ENCODE results near the gene VGLL2.

Gene VGLL2

GRCh38 chr6:117270055-117270842 lies 4.9 kb downstream of the VGLL2 start:
- Histone ChIP-seq H3K9me3 (ENCODE audit: low read length) (no peaks in the 10 kb centered on the region), H3K79me2 (ENCODE audit: insufficient read depth, low read length) (no peaks in the 10 kb centered on the region), H3K36me3 (ENCODE audit: insufficient read depth, low read length) (no peaks in the 10 kb centered on the region), H3K27me3 (ENCODE audit: insufficient read depth, low read length) (no peaks in the 10 kb centered on the region), H2AFZ (ENCODE audit: low read length) (no peak overlapping the region), H3F3A (ENCODE audit: insufficient read depth, low read length) (no peaks in the 10 kb centered on the region), H3K4me3 (ENCODE audit: low read depth, low read length, poor library complexity, severe bottlenecking) (no peak overlapping the region), H3K27ac (ENCODE audit: low read depth, low read length, poor library complexity, severe bottlenecking) (no peak overlapping the region), H3K9me2 (ENCODE audit: low read depth, low read length) (no peaks in the 10 kb centered on the region), H3K4me1 (ENCODE audit: insufficient read depth, low read length, severe bottlenecking) (no peaks in the 10 kb centered on the region), H3K9ac (ENCODE audit: low read length) (no peak overlapping the region), H4K20me1 (ENCODE audit: insufficient read depth, low read length) (no peaks in the 10 kb centered on the region), H3K4me2 (ENCODE audit: low read length) (no peak overlapping the region)
- TF ChIP-seq CTCF (IDR thresholded peaks at IDR 0.05; ENCODE audit: low read length) = no peak
- no peak for TF ChIP-seq EZH2 (IDR thresholded peaks at IDR 0.05; ENCODE audit: borderline replicate concordance, low read length)

GRCh38 chr6:117270843-117271507 lies 5.6 kb downstream of the VGLL2 start:
- H3K9ac ChIP-seq (ENCODE audit: low read length) = no peak overlapping the region
- H3K79me2 ChIP-seq (ENCODE audit: insufficient read depth, low read length) = no peaks in the 10 kb centered on the region
- no peaks in the 10 kb centered on the region for H3F3A ChIP-seq (ENCODE audit: insufficient read depth, low read length)
- H3K9me3 ChIP-seq (ENCODE audit: low read length) = no peaks in the 10 kb centered on the region
- H3K27me3 ChIP-seq (ENCODE audit: insufficient read depth, low read length) = no peaks in the 10 kb centered on the region
- H3K9me2 ChIP-seq (ENCODE audit: low read depth, low read length) = no peaks in the 10 kb centered on the region
- H3K27ac ChIP-seq (ENCODE audit: low read depth, low read length, poor library complexity, severe bottlenecking) = no peak overlapping the region
- TF ChIP-seq CTCF (IDR thresholded peaks at IDR 0.05; ENCODE audit: low read length) (no peak), EZH2 (IDR thresholded peaks at IDR 0.05; ENCODE audit: borderline replicate concordance, low read length) (no peak)
- no peaks in the 10 kb centered on the region for H3K36me3 ChIP-seq (ENCODE audit: insufficient read depth, low read length)
- H3K4me2 ChIP-seq (ENCODE audit: low read length) = no peak overlapping the region
- H3K4me1 ChIP-seq (ENCODE audit: insufficient read depth, low read length, severe bottlenecking) = no peaks in the 10 kb centered on the region
- no peaks in the 10 kb centered on the region for H4K20me1 ChIP-seq (ENCODE audit: insufficient read depth, low read length)
- no peak overlapping the region for H3K4me3 ChIP-seq (ENCODE audit: low read depth, low read length, poor library complexity, severe bottlenecking)
- no peak overlapping the region for H2AFZ ChIP-seq (ENCODE audit: low read length)

- Histone ChIP-seq H3K36me3 (ENCODE audit: insufficient read depth, low read length) (no peaks in the 10 kb centered on the region), H3K79me2 (ENCODE audit: insufficient read depth, low read length) (no peaks in the 10 kb centered on the region), H3K27ac (ENCODE audit: low read depth, low read length, poor library complexity, severe bottlenecking) (no peak overlapping the region), H4K20me1 (ENCODE audit: insufficient read depth, low read length) (no peaks in the 10 kb centered on the region), H2AFZ (ENCODE audit: low read length) (no peak overlapping the region), H3K4me3 (ENCODE audit: low read depth, low read length, poor library complexity, severe bottlenecking) (no peak overlapping the region), H3K9ac (ENCODE audit: low read length) (no peak overlapping the region), H3K4me1 (ENCODE audit: insufficient read depth, low read length, severe bottlenecking) (no peaks in the 10 kb centered on the region), H3K4me2 (ENCODE audit: low read length) (no peak overlapping the region), H3K27me3 (ENCODE audit: insufficient read depth, low read length) (no peaks in the 10 kb centered on the region), H3F3A (ENCODE audit: insufficient read depth, low read length) (no peaks in the 10 kb centered on the region), H3K9me3 (ENCODE audit: low read length) (no peaks in the 10 kb centered on the region), H3K9me2 (ENCODE audit: low read depth, low read length) (no peaks in the 10 kb centered on the region)
- no peak for TF ChIP-seq CTCF (IDR thresholded peaks at IDR 0.05; ENCODE audit: low read length)
- no peak for TF ChIP-seq EZH2 (IDR thresholded peaks at IDR 0.05; ENCODE audit: borderline replicate concordance, low read length)
Measured at GRCh38 chr6:117272032-117272866, 6.9 kb downstream of the VGLL2 start.
